ENCODE results near the gene WLS. TPM values are rescaled to one million over a fixed set of nuclear protein-coding genes. Genes with fewer than 3 reads are reported as not detected.

WLS gene
- total RNA-seq, 2 donors from 2014 or later: 73.9 to 80.1 TPM

DNA sequence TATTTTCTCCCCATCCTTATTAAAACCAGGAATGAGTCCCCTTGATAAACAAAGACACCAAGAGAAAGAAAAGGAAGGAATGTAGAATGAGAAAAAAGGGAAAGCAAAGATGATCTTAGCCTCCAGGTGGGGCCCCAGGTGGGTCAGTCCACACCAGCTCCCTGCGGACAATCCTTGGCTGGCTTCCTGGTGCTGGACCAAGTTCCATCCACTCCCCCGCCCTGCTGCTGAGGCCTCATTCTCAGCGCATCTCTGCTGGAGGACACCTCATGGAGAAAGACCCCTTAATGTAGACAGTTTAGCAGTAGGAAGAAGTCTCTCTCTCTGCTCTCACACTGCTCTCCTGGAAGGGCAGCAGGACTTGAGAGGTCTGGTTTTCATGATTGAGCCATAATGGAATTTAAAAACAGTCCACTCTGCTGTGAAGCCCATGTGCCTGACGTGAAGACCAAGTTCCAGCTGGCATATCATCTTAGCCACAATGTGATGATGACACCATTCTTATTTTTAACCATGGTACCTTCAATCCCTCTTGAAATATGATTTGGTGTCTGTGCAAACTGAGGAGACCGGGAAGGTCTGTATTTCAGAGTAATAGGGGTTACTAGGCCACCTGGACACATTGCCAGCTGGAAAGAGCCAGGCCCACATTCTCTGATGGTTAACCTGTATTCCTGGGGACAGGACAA is 83.1 kb downstream of the WLS start:
- Histone ChIP-seq H3K4me3 (no peak overlapping the region), H3K27ac (no peak overlapping the region), H3K27me3 (replicated peaks; ENCODE audit: insufficient read depth) (no peaks in the 10 kb centered on the region), H3K36me3 (peaks cover 28% of the 10 kb centered on the region), H3K9me3 (no peaks in the 10 kb centered on the region), H3K4me1 (ENCODE audit: control insufficient read depth in 1 of 2, low read depth in 2 of 2) (no peaks in the 10 kb centered on the region)
- no peak for DNase-seq (ENCODE audit: low spot score)
- no peak for ATAC-seq (ENCODE audit: insufficient number of reproducible peaks, low FRiP score, low read depth)
- TF ChIP-seq, protein P1, sequence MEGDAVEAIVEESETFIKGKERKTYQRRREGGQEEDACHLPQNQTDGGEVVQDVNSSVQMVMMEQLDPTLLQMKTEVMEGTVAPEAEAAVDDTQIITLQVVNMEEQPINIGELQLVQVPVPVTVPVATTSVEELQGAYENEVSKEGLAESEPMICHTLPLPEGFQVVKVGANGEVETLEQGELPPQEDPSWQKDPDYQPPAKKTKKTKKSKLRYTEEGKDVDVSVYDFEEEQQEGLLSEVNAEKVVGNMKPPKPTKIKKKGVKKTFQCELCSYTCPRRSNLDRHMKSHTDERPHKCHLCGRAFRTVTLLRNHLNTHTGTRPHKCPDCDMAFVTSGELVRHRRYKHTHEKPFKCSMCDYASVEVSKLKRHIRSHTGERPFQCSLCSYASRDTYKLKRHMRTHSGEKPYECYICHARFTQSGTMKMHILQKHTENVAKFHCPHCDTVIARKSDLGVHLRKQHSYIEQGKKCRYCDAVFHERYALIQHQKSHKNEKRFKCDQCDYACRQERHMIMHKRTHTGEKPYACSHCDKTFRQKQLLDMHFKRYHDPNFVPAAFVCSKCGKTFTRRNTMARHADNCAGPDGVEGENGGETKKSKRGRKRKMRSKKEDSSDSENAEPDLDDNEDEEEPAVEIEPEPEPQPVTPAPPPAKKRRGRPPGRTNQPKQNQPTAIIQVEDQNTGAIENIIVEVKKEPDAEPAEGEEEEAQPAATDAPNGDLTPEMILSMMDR (IDR thresholded peaks at IDR 0.05): no peak

- peaks cover 26% of the 10 kb centered on the region for H3K36me3 ChIP-seq
- ATAC-seq (ENCODE audit: insufficient number of reproducible peaks, low FRiP score, low read depth): no peak
- TF ChIP-seq, protein P1 (IDR thresholded peaks at IDR 0.05): no peak
Measured at GRCh38 chr1:68148631-68149030, 83.7 kb downstream of the WLS start.

GRCh38 chr1:68147534-68148171 is 84.7 kb downstream of the WLS start:
- DNase-seq (ENCODE audit: low spot score) (no peak), ATAC-seq (ENCODE audit: insufficient number of reproducible peaks, low FRiP score, low read depth) (no peak)
- Histone ChIP-seq H3K27me3 (replicated peaks; ENCODE audit: insufficient read depth) (no peaks in the 10 kb centered on the region), H3K4me3 (no peak overlapping the region), H3K36me3 (peaks cover 21% of the 10 kb centered on the region), H3K27ac (no peak overlapping the region), H3K4me1 (ENCODE audit: control insufficient read depth in 1 of 2, low read depth in 2 of 2) (peaks cover 0 to under 1% of the 10 kb centered on the region in 2 donors), H3K9me3 (no peaks in the 10 kb centered on the region)
- TF ChIP-seq, protein P1 (IDR thresholded peaks at IDR 0.05): no peak

More at GRCh38 chr1:68148631-68149030, 83.7 kb downstream of the WLS start:
- no peaks in the 10 kb centered on the region for H3K9me3 ChIP-seq
- no peak for DNase-seq (ENCODE audit: low spot score)
- H3K4me3 ChIP-seq: no peak overlapping the region
- no peaks in the 10 kb centered on the region for H3K27me3 ChIP-seq (replicated peaks; ENCODE audit: insufficient read depth)
- no peaks in the 10 kb centered on the region for H3K4me1 ChIP-seq (ENCODE audit: control insufficient read depth in 1 of 2, low read depth in 2 of 2)
- no peak overlapping the region for H3K27ac ChIP-seq

- ATAC-seq (ENCODE audit: insufficient number of reproducible peaks, low FRiP score, low read depth): no peak
- no peak overlapping the region for H3K27ac ChIP-seq
- H3K4me1 ChIP-seq (ENCODE audit: control insufficient read depth in 1 of 2, low read depth in 2 of 2): peaks cover 3 to 18% of the 10 kb centered on the region in 2 donors
- no peak overlapping the region for H3K4me3 ChIP-seq
- TF ChIP-seq, protein P1 (IDR thresholded peaks at IDR 0.05): no peak
- peaks cover 15% of the 10 kb centered on the region for H3K36me3 ChIP-seq
- no peaks in the 10 kb centered on the region for H3K9me3 ChIP-seq
- DNase-seq (ENCODE audit: low spot score): no peak
- H3K27me3 ChIP-seq (replicated peaks; ENCODE audit: insufficient read depth): no peaks in the 10 kb centered on the region
Measured at GRCh38 chr1:68145418-68146126, 86.8 kb downstream of the WLS start.

DNA sequence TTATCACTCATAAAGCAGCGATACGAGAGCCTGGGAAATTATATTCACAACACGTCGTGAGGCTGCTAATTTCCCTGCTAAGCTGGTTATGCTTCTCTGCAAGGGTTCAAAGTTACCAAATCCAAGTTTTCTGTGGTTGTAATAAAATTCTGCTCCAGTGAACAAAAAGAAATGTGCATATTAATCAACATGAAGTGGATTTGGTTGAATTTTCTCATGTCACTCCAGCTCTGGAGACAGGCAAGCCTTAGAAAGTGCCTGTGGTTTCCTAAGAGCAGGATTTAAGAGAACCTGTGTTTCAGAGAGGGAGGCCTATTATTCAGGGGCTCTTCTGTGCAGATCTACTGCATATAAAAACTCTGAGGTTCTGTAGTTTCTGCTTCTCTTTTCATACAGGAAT is 87.5 kb downstream of the WLS start:
- Histone ChIP-seq H3K9me3 (no peaks in the 10 kb centered on the region), H3K4me1 (ENCODE audit: control insufficient read depth in 1 of 2, low read depth in 2 of 2) (peaks cover 3 to 18% of the 10 kb centered on the region in 2 donors), H3K27me3 (replicated peaks; ENCODE audit: insufficient read depth) (no peaks in the 10 kb centered on the region), H3K36me3 (peaks cover 8% of the 10 kb centered on the region), H3K4me3 (no peak overlapping the region), H3K27ac (no peak overlapping the region)
- DNase-seq (ENCODE audit: low spot score): no peak
- no peak for ATAC-seq (ENCODE audit: insufficient number of reproducible peaks, low FRiP score, low read depth)
- TF ChIP-seq, protein P1 (IDR thresholded peaks at IDR 0.05): no peak
